WI38 (cell line): ENCODE measurements around the gene NFYA.
A peak's percentile ranks its signal among the peaks of the same experiment; 100 is the strongest.

Experiments
- H3K4me3 ChIP-seq: 2 replicates; pipeline ENCODE4 v1.5.1; 2011; ENCODE audit warnings: low read depth, mild to moderate bottlenecking, control low read depth, low read length
- TF ChIP-seq, protein P1 (sequence below): IDR thresholded peaks from 2 replicates; pipeline ENCODE4 v1.5.1; 2012; ENCODE audit warnings: low read depth, mild to moderate bottlenecking, control low read depth, low read length

Gene NFYA

DNA sequence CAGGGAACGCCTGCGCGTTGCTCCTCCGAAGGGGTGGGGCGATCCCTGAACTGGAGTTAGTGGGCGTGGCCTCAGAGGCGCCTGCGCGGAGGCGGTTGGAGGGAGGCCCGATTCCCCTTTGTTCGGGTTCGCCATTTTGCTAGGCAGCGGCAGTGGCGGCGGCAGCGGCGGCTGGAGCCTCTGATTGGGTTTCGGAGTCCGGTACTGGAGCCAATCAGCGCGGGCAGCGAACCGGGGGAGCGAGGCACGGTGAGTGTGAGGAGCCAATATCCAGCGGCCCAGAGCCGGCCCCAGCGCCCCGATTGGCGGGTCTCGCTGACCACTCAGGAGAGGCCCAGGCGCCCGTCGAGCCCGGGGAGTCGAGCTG, at the start of gene NFYA:
Gene NFYA, plus strand, starts transcription at position 139 of the 367 bp plus-strand sequence. CDS start 6,116 bp downstream, outside the sequence.
- peak within 1 kb of the TSS; percentile 92 for H3K4me3 ChIP-seq
- TF ChIP-seq, protein P1, sequence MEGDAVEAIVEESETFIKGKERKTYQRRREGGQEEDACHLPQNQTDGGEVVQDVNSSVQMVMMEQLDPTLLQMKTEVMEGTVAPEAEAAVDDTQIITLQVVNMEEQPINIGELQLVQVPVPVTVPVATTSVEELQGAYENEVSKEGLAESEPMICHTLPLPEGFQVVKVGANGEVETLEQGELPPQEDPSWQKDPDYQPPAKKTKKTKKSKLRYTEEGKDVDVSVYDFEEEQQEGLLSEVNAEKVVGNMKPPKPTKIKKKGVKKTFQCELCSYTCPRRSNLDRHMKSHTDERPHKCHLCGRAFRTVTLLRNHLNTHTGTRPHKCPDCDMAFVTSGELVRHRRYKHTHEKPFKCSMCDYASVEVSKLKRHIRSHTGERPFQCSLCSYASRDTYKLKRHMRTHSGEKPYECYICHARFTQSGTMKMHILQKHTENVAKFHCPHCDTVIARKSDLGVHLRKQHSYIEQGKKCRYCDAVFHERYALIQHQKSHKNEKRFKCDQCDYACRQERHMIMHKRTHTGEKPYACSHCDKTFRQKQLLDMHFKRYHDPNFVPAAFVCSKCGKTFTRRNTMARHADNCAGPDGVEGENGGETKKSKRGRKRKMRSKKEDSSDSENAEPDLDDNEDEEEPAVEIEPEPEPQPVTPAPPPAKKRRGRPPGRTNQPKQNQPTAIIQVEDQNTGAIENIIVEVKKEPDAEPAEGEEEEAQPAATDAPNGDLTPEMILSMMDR, result no peak

DNA sequence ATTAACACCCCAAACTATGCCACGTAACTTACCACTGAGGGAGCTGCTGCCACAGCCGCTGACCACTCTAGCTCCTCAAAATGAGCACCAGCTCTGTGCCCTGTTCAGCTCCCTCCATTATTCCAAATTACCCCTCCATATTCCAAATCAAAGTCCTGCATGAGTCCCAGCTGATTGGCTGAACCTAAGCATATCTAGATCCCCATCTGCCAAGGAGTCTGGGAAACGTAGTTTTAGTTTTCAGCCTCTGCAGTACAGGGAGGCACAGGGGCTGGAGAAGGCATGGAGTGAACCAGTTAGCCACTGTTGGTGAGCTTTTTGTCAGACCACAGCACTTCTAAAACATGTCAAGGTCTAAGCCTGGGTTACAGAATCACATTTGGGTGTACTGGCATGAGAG, 49.7 kb upstream of the NFYA start:
- TF ChIP-seq, protein P1, result no peak
- H3K4me3 ChIP-seq, result no peak overlapping the region

DNA sequence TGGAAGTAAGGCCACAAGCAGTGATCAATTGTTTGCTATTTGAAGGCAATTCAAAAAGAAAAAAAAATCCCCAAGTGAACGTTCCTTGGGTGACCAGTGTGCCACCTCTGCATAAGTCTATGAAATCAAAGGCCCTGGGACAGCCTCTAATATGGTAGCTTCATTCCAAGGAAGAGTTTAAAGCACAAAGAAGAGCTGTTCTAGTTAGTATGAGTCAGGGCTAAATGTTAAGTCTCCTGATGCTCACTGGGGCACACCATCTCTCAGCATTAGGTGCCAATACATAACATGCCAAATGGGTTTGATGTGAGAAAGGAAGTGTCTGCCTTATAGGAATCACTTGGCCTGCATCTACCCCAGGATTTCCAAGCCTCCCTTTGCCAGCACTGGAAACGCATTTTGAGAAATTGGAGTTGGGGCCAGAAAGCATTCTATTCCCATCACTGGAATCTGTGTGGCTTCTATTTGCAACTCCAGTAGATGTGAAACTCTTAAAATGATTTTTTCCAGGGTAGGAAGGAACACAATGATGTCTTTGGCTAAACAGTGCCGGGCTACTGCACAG, 46.7 kb upstream of the NFYA start:
- TF ChIP-seq, protein P1, result no peak
- no peak overlapping the region for H3K4me3 ChIP-seq

- peak overlapping the region; percentile 36 for H3K4me3 ChIP-seq
- TF ChIP-seq, protein P1, result no peak
These were observed 45.5 kb upstream of the NFYA start for GRCh38 chr6:41027241-41027640.

DNA sequence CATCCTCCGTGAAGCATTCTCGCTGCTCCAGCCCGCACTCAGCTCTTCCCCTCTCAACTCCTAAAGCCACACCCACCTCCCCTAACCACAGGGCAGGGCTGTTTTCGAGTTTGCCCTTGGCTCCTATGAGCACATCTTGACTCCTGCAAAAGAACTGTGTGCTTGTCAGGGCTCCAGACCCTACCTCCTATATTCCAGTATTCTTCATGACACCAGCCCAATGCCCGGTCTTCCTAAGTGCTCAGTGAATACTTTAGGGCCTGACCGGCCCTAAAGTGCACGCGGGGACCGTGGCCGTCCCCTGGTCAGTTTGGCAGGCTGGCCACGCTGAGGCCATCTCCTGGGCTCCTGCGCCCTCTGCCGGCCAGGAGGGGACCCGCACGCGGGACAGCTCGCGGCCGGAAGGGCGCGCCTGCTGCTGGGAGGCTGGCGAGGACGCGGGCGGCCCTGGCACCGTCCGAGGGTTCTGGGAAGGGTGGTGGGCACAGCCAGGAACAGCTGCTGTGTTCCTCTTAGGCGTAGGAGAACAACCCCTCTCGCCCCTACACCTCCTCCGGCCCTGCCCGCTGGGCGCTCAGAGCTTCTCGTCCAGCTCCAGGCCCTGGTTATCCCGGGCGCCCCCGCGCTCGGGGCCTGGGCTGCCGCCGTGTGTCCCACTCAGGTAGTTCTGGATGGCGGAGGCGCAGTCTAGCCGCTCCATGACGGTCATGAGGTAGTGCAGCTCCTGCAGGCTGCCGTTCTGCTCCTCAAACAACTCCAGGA, 44.8 kb upstream of the NFYA start:
- H3K4me3 ChIP-seq, result peak overlapping the region; percentile 36
- TF ChIP-seq, protein P1, result peak; percentile 90

DNA sequence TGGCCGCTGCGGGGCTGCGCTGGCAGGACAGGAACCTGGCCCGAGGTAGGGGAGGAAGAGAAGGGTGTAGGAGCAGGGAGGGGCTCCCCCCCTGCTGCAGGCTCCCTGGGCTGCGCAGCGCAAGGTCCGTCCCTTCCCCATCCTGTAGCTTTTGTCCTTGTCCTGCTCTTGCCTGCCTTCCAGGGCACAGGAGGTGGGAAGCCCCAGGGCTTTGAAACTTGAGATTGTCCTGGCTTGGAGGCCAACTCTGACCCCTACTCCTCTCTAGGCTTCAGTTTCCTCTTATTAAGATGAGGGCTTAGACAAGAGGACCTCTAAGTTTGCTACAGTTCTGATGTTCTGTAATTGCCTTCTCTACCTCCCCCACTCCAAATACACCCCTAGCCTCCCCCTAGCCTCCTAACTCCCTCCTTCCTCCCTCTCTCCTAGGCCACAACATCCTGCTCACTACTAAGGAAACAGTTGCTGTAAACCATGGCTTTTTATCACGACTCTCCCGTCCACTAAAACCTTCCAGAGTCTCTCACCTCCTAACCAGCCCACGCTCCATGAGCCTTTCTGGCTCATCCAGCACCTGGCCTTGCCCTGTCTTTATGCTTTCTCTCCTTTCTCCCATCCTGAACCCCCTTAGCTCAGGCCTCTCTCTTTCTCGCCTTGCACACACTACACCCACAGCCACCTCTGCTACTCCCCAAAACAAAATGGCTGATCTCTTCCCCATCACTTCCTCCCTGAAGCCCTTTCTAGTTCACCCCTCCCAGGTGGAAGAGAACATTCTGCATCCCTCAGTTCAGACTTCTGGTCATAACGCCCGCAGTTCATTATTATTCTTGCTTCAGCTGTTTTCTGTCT, 44.0 kb upstream of the NFYA start:
- TF ChIP-seq, protein P1, result no peak
- peak overlapping the region; percentile 36 for H3K4me3 ChIP-seq
